ENCODE results near the gene GSTM1.

Gene GSTM1

GRCh38 chr1:109712321-109712864 is 24.8 kb downstream of the GSTM1 start:
- DNase-seq (ENCODE audit: low spot score), result peak; percentile 4
- TF ChIP-seq CTCF (IDR thresholded peaks at IDR 0.05; ENCODE audit: extremely low read depth, insufficient read depth, missing control alignments), result no peak
- in situ Hi-C loops (cut with MboI; ENCODE audit: low pct_unique_long_range_greater_than_20kb, low sequenced_read_pairs, unreplicated experiment), result no loop called here

- in situ Hi-C loops (cut with MboI; ENCODE audit: low pct_unique_long_range_greater_than_20kb, low sequenced_read_pairs, unreplicated experiment), result no loop called here
- TF ChIP-seq CTCF (IDR thresholded peaks at IDR 0.05; ENCODE audit: extremely low read depth, insufficient read depth, missing control alignments), result no peak
Measured at GRCh38 chr1:109713636-109714035, 26.0 kb downstream of the GSTM1 start.

GRCh38 chr1:109714661-109715372 is 27.2 kb downstream of the GSTM1 start:
- peak; percentile 4 for DNase-seq (ENCODE audit: low spot score)
- in situ Hi-C loops (cut with MboI; ENCODE audit: low pct_unique_long_range_greater_than_20kb, low sequenced_read_pairs, unreplicated experiment), result no loop called here
- TF ChIP-seq CTCF (IDR thresholded peaks at IDR 0.05; ENCODE audit: extremely low read depth, insufficient read depth, missing control alignments), result no peak

More at GRCh38 chr1:109713636-109714035, 26.0 kb downstream of the GSTM1 start:
- peak; percentile 3 for DNase-seq (ENCODE audit: low spot score)

- in situ Hi-C loops (cut with MboI; ENCODE audit: low pct_unique_long_range_greater_than_20kb, low sequenced_read_pairs, unreplicated experiment), result no loop called here
- peak; percentile 1 for DNase-seq (ENCODE audit: low spot score)
- no peak for TF ChIP-seq CTCF (IDR thresholded peaks at IDR 0.05; ENCODE audit: extremely low read depth, insufficient read depth, missing control alignments)
Measured at GRCh38 chr1:109716121-109716520, 28.5 kb downstream of the GSTM1 start.

- in situ Hi-C loops (cut with MboI; ENCODE audit: low pct_unique_long_range_greater_than_20kb, low sequenced_read_pairs, unreplicated experiment), result no loop called here
- no peak for TF ChIP-seq CTCF (IDR thresholded peaks at IDR 0.05; ENCODE audit: extremely low read depth, insufficient read depth, missing control alignments)
- peak; percentile 6 for DNase-seq (ENCODE audit: low spot score)
Measured at GRCh38 chr1:109716570-109717090, 29.0 kb downstream of the GSTM1 start.

- in situ Hi-C loops (cut with MboI; ENCODE audit: low pct_unique_long_range_greater_than_20kb, low sequenced_read_pairs, unreplicated experiment), result no loop called here
- TF ChIP-seq CTCF (IDR thresholded peaks at IDR 0.05; ENCODE audit: extremely low read depth, insufficient read depth, missing control alignments), result no peak
- no peak for DNase-seq (ENCODE audit: low spot score)
Measured at GRCh38 chr1:109717729-109718128, 30.1 kb downstream of the GSTM1 start.

All from GM13977 (cell line).